SK-N-SH (cell line): ENCODE data around the gene GPR32.

ENCODE experiments used
- CTCF ChIP-seq: fragments of 200-600 bp; sonication (generic); IDR thresholded peaks from 2 replicates; pipeline ENCODE4 v1.6.1; 2017; ENCODE audit warnings: antibody characterized with exemption, mild to moderate bottlenecking, moderate library complexity
- TAF1 ChIP-seq: IDR thresholded peaks from 2 replicates; pipeline ENCODE4 v1.6.1; 2012; ENCODE audit warnings: low read depth, mild to moderate bottlenecking, low read length, moderate library complexity, borderline replicate concordance
- USF2 ChIP-seq: fragments of 150-350 bp; IDR thresholded peaks from 2 replicates; pipeline ENCODE4 v1.6.1; 2017; ENCODE audit warnings: antibody characterized with exemption, low read length, low read depth, borderline replicate concordance

GRCh38 chr19:50791594-50792271 lies 21.5 kb downstream of the GPR32 start:
- no peak for TF ChIP-seq USF2
- TF ChIP-seq CTCF: no peak
- TF ChIP-seq TAF1: no peak
